Measurements from ENCODE around the gene ZFP30. TPM values are rescaled to one million over a fixed set of nuclear protein-coding genes. Genes with fewer than 3 reads are reported as not detected.
A peak's percentile ranks its signal among the peaks of the same experiment; 100 is the strongest.

The ZFP30 gene
- total and polyA plus RNA-seq, 2 donors (not counting 1 experiment from before 2014, with no cell fraction given): 3.2 to 27.0 TPM

DNA sequence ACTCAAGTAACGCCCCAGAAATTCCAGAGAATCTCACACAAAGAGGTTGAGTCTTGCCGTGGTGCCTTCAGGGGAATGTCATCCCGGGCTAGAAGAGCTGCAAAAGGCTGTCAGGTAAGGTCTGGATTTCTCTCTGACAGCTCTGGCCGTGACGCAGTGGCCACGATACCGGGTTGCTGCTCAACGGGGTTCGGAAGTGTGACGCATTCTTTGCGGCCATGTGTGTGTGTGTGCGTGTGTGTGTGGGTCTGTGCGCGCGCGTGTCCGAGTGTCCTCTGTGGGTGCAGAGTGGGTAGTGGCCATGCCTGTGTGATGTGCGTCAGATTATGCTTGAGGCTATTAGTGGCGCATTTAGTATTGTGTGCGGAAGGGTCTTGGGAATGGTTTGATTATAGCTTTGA lies 60.3 kb downstream of the ZFP30 start:
- Mint-ChIP-seq H3K9me3 (ENCODE audit: insufficient read depth) (peaks cover 4% of the 10 kb centered on the region), H3K4me1 (peaks cover 25% of the 10 kb centered on the region), H3K4me3 (peak overlapping the region; percentile 99), H3K27ac (peak overlapping the region; percentile 99), H3K27me3 (no peaks in the 10 kb centered on the region)
- peaks cover 2 to 15% of the 10 kb centered on the region in 2 experiments for H3K36me3 ChIP-seq (replicated peaks in 1 of 2; ENCODE audit: control extremely low read depth in 1 of 2, control insufficient read depth in 1 of 2, extremely low read depth in 1 of 2, insufficient read depth in 2 of 2, low read length in 1 of 2)
- peak overlapping the region; percentile 93 to 96 for H3K27ac ChIP-seq (ENCODE audit: low read length in 2 of 2)
- H3K4me3 ChIP-seq (ENCODE audit: control extremely low read depth in 1 of 5, extremely low read depth in 1 of 5, insufficient read depth in 1 of 5, low read depth in 2 of 5, low read length in 4 of 5): peak overlapping the region; percentile 67 to 88 (median 87)
- no peaks in the 10 kb centered on the region for H3K27me3 ChIP-seq (replicated peaks in 1 of 4; ENCODE audit: control extremely low read depth in 1 of 4, control insufficient read depth in 3 of 4, insufficient read depth in 4 of 4, low read length in 3 of 4)
- 0% methylated on average over 20 of the region's 20 CpGs for WGBS (ENCODE audit: insufficient coverage)
- DNase-seq (no peak), ATAC-seq (ENCODE audit: low read depth) (peak; percentile 40)
- peak overlapping the region; percentile 82 for H3K4me2 ChIP-seq (replicated peaks; ENCODE audit: low read depth, low read length, poor library complexity, severe bottlenecking)
- peaks cover 7 to 19% (median 7%) of the 10 kb centered on the region in 3 donors for H3K9me3 ChIP-seq (ENCODE audit: control extremely low read depth in 1 of 3, control insufficient read depth in 2 of 3, insufficient read depth in 1 of 3, low read length in 2 of 3)
- POLR2A ChIA-PET: interaction anchor here (0.5 to 2.5 kb wide), 8 partner anchors 60 to 723 kb away, joined by 3 to 8 read pairs (median 4); partner anchors contain the start of genes ZNF527, ZNF569, ZNF570 and ZNF573
- H4K20me1 ChIP-seq (ENCODE audit: control insufficient read depth, insufficient read depth, low read length, poor library complexity, severe bottlenecking): no peaks in the 10 kb centered on the region
- H3K79me2 ChIP-seq (ENCODE audit: control insufficient read depth, insufficient read depth, low read length): peaks cover 22% of the 10 kb centered on the region
- intact Hi-C loops (cut with micrococcal nuclease): loop anchor here (1.0 to 10.0 kb wide), 11 partner anchors 61 to 1950 kb away; partner anchors contain the start of genes COX6B1, ETV2, ZNF260 and ZNF345
- H3K4me1 ChIP-seq (ENCODE audit: control insufficient read depth in 2 of 2, insufficient read depth in 2 of 2, low read length in 2 of 2): peaks cover 11 to 14% of the 10 kb centered on the region in 2 donors
- H3K9ac ChIP-seq (ENCODE audit: low read length): peak overlapping the region; percentile 94
- CTCF ChIA-PET: interaction anchor here (0.6 to 1.5 kb wide), 5 partner anchors 43 to 674 kb away, joined by 3 to 4 read pairs (median 3); partner anchors contain the start of genes ZNF527, ZNF570 and ZNF607
- H2AFZ ChIP-seq (ENCODE audit: insufficient read depth, low read depth, low read length, poor library complexity, severe bottlenecking): peak overlapping the region; percentile 90
- no peak for TF ChIP-seq EZH2 (IDR thresholded peaks at IDR 0.05; ENCODE audit: borderline replicate concordance, insufficient read depth, low read depth, low read length, poor library complexity, severe bottlenecking)
- TF ChIP-seq, protein P1, sequence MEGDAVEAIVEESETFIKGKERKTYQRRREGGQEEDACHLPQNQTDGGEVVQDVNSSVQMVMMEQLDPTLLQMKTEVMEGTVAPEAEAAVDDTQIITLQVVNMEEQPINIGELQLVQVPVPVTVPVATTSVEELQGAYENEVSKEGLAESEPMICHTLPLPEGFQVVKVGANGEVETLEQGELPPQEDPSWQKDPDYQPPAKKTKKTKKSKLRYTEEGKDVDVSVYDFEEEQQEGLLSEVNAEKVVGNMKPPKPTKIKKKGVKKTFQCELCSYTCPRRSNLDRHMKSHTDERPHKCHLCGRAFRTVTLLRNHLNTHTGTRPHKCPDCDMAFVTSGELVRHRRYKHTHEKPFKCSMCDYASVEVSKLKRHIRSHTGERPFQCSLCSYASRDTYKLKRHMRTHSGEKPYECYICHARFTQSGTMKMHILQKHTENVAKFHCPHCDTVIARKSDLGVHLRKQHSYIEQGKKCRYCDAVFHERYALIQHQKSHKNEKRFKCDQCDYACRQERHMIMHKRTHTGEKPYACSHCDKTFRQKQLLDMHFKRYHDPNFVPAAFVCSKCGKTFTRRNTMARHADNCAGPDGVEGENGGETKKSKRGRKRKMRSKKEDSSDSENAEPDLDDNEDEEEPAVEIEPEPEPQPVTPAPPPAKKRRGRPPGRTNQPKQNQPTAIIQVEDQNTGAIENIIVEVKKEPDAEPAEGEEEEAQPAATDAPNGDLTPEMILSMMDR (IDR thresholded peaks at IDR 0.05): no peak

Data from B cell (primary cell).